Neutrophil (primary cell): ENCODE results near the gene ABCC4.

Experiments used
- H3K27ac ChIP-seq: fragments of 200-600 bp; sonication (generic); 2 replicates; pipeline ENCODE4 v1.5.1; 2016; ENCODE audit warnings: mild to moderate bottlenecking, moderate library complexity
- H3K27me3 ChIP-seq: fragments of 200-600 bp; sonication (generic); 2 replicates; pipeline ENCODE4 v1.6.0; 2016; ENCODE audit warnings: mild to moderate bottlenecking
- H3K36me3 ChIP-seq: fragments of 200-600 bp; sonication (generic); 2 replicates; pipeline ENCODE4 v1.5.1; 2017
- H3K4me1 ChIP-seq, 2 experiments: fragments of 200-600 bp in 1 of 2; sonication (generic) in 1 of 2; 1 replicate in 1 of 2; 2 replicates in 1 of 2; pipeline versions ENCODE4 v1.5.1 to v1.6.1; 2013 to 2016; ENCODE audit warnings: low read depth in 1 of 2, low read length in 1 of 2, mild to moderate bottlenecking in 1 of 2, moderate library complexity in 1 of 2; ENCODE audit not compliant: control insufficient read depth in 1 of 2, insufficient read depth in 1 of 2
- H3K4me3 ChIP-seq, 2 experiments: fragments of 200-600 bp in 1 of 2; sonication (generic) in 1 of 2; 1 replicate in 1 of 2; 2 replicates in 1 of 2; pipeline ENCODE4 v1.5.1; 2013 to 2016; ENCODE audit warnings: low read depth in 1 of 2, low read length in 1 of 2, mild to moderate bottlenecking in 1 of 2, moderate library complexity in 1 of 2
- H3K9me3 ChIP-seq: fragments of 200-600 bp; sonication (generic); 2 replicates; pipeline ENCODE4 v1.5.1; 2016
- CTCF ChIP-seq: fragments of 200-600 bp; sonication (generic); IDR thresholded peaks from 2 replicates; pipeline ENCODE4 v1.5.1; 2016; ENCODE audit warnings: antibody characterized with exemption

Gene ABCC4

GRCh38 chr13:95253033-95253432 is 48.2 kb downstream of the ABCC4 start:
- H3K4me3 ChIP-seq = no peak overlapping the region
- H3K27ac ChIP-seq = no peak overlapping the region
- H3K27me3 ChIP-seq = no peaks in the 10 kb centered on the region
- TF ChIP-seq CTCF = no peak
- no peaks in the 10 kb centered on the region for H3K36me3 ChIP-seq
- no peaks in the 10 kb centered on the region for H3K9me3 ChIP-seq
- H3K4me1 ChIP-seq = no peaks in the 10 kb centered on the region

GRCh38 chr13:95251641-95252040 is 49.6 kb downstream of the ABCC4 start:
- Histone ChIP-seq H3K27me3 (no peaks in the 10 kb centered on the region), H3K36me3 (no peaks in the 10 kb centered on the region), H3K4me1 (no peaks in the 10 kb centered on the region), H3K27ac (no peak overlapping the region), H3K4me3 (no peak overlapping the region), H3K9me3 (no peaks in the 10 kb centered on the region)
- TF ChIP-seq CTCF = no peak

GRCh38 chr13:95250961-95251360 is 50.3 kb downstream of the ABCC4 start:
- Histone ChIP-seq H3K36me3 (no peaks in the 10 kb centered on the region), H3K9me3 (no peaks in the 10 kb centered on the region), H3K27ac (no peak overlapping the region), H3K4me1 (no peaks in the 10 kb centered on the region), H3K27me3 (no peaks in the 10 kb centered on the region), H3K4me3 (no peak overlapping the region)
- no peak for TF ChIP-seq CTCF

DNA sequence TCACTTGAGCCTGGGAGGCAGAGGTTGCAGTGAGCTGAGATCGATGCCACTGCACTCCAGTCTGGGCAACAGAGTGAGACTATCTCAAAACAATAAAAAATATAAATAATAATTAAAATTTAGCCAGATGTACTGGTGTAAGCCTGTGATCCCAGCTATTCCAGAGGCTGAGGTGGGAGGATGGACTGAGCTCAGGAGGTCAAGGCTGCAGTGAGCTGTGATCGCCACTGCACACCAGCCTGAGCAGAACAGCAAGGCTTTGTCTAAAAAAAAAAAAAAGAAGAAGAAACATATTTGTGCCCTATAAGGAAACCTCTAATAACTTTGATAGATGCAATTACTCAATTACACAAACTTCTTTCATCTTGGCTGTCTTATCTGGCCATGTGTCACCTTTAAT is 52.3 kb downstream of the ABCC4 start:
- no peaks in the 10 kb centered on the region for H3K4me1 ChIP-seq
- H3K27me3 ChIP-seq = no peaks in the 10 kb centered on the region
- H3K4me3 ChIP-seq = no peak overlapping the region
- H3K9me3 ChIP-seq = no peaks in the 10 kb centered on the region
- H3K36me3 ChIP-seq = no peaks in the 10 kb centered on the region
- no peak overlapping the region for H3K27ac ChIP-seq
- no peak for TF ChIP-seq CTCF

- no peaks in the 10 kb centered on the region for H3K9me3 ChIP-seq
- no peaks in the 10 kb centered on the region for H3K27me3 ChIP-seq
- no peaks in the 10 kb centered on the region for H3K4me1 ChIP-seq
- no peak overlapping the region for H3K4me3 ChIP-seq
- no peak overlapping the region for H3K27ac ChIP-seq
- TF ChIP-seq CTCF = no peak
- no peaks in the 10 kb centered on the region for H3K36me3 ChIP-seq
Observed at GRCh38 chr13:95247852-95248251, 53.4 kb downstream of the ABCC4 start.

DNA sequence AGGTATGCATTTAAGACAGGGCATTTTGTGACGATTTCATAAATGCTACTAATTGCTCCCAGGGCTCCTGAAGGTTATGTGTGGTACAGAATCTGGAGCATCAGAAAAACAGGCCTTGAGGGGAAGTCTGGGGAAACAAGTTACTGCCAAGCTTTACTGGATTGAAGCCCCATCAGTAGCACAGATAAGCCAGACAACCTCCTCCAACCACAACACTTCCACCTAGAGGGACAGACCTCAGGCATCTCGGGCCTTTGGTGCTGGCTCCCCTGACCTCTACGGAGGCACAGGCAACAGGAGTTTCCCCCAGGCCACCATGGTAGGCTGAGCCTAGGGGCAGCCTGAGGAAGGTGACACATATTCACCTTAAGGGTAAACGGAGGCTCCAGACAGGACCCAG is 54.1 kb downstream of the ABCC4 start:
- Histone ChIP-seq H3K27me3 (no peaks in the 10 kb centered on the region), H3K36me3 (no peaks in the 10 kb centered on the region), H3K4me3 (no peak overlapping the region), H3K27ac (no peak overlapping the region), H3K9me3 (no peaks in the 10 kb centered on the region), H3K4me1 (no peaks in the 10 kb centered on the region)
- no peak for TF ChIP-seq CTCF
